Epithelial cell of proximal tubule (primary cell): ENCODE data around the gene PEX16. TPM values are rescaled to one million over a fixed set of nuclear protein-coding genes. Genes with fewer than 3 reads are reported as not detected.
A peak's percentile ranks its signal among the peaks of the same experiment; 100 is the strongest.

ENCODE experiments used
- DNase-seq: peaks from one replicate; pipeline ENCODE4 v3.0.0-alpha.2; 2011; ENCODE audit warnings: low read depth
- H3K4me3 ChIP-seq: 2 replicates; pipeline ENCODE4 v1.5.1; 2011; ENCODE audit warnings: low read depth, mild to moderate bottlenecking, low read length
- total RNA-seq: library from RNA; depleted of rRNA; stranded (reverse); fragments of >200 nt; gene quantifications from 2 replicates; pipeline ENCODE4 v1.2.3, GENCODE V29; 2015
- TF ChIP-seq, protein P1 (sequence below): conservative IDR thresholded peaks from 2 replicates; pipeline ENCODE4 v1.5.1; 2012; ENCODE audit warnings: low read depth, mild to moderate bottlenecking, low read length

Gene PEX16
- total RNA-seq, 1 donor from 2014 or later: 24.3 TPM

DNA sequence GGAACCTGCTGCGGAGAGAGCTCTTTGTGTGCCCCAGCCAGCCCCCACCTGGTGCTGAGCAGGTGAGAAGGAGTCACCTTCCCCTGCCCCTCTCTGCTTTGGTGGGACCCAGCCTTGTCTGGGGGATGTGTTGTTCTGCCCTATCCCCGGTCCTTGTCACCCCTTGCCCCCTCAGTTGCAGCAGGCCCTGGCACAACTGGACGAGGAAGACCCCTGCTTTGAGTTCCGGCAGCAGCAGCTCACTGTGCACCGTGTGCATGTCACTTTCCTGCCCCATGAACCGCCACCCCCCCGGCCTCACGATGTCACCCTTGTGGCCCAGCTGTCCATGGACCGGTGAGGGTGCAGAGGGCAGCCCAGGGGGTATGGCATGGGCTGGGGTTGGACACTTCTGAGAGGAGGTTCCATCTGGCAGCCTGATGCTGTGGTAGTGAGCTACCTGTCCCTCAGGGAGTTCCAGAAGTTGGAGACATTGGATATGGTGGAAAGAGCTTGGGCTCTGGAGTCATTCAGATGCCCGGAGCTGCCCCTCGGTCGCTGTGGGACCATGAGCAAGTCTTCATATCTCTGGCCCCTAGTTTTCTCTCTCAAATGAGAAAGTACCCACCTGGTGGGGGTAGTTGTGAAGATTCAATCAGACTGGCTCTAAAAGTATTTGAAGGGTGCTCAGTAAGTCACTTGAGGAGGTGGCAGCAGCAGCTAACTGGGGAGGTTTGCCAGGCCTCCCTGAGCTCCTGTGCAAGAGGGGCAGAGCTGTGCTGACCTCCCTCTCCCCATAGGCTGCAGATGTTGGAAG, 9.1 kb upstream of the PEX16 start:
- no peak overlapping the region for H3K4me3 ChIP-seq
- TF ChIP-seq, protein P1, sequence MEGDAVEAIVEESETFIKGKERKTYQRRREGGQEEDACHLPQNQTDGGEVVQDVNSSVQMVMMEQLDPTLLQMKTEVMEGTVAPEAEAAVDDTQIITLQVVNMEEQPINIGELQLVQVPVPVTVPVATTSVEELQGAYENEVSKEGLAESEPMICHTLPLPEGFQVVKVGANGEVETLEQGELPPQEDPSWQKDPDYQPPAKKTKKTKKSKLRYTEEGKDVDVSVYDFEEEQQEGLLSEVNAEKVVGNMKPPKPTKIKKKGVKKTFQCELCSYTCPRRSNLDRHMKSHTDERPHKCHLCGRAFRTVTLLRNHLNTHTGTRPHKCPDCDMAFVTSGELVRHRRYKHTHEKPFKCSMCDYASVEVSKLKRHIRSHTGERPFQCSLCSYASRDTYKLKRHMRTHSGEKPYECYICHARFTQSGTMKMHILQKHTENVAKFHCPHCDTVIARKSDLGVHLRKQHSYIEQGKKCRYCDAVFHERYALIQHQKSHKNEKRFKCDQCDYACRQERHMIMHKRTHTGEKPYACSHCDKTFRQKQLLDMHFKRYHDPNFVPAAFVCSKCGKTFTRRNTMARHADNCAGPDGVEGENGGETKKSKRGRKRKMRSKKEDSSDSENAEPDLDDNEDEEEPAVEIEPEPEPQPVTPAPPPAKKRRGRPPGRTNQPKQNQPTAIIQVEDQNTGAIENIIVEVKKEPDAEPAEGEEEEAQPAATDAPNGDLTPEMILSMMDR: no peak
- DNase-seq: no peak

DNA sequence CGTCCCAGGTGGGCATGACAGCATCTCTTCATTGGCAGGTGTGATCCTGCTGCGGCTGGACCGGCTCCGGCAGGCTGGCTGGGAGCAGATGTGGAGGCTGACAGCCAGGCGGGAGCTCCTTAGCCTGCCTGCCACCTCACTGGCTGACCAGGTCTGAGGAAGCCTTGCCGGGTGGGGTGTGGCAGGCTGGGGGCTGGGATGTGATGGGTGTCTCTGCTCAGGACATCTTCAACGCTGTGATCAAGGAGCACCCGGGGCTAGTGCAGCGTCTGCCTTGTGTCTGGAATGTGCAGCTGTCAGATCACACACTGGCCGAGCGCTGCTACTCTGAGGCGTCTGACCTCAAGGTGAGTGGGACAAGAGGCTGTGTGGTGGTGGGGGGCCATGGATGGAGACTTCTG, 8.3 kb upstream of the PEX16 start:
- no peak overlapping the region for H3K4me3 ChIP-seq
- TF ChIP-seq, protein P1: no peak
- DNase-seq: no peak

DNA sequence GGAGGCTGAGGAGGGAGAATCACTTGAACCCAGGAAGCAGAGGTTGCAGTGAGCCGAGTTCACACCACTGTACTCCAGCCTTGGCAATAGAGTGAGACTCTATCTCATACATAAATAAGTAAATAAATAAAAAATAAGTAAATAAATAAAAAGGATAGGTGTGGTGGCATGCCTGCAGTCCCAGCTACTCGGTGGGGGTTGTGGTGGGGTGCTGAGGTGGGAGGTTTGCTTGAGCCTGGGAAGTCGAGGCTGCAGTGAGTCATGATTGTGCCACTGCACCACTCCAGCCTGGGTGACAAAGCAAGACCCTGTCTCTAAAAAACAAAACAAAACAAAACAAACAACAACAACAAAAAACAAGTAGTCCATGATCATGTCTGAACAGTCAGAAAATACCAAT, 7.9 kb upstream of the PEX16 start:
- TF ChIP-seq, protein P1: no peak
- no peak for DNase-seq
- H3K4me3 ChIP-seq: no peak overlapping the region

DNA sequence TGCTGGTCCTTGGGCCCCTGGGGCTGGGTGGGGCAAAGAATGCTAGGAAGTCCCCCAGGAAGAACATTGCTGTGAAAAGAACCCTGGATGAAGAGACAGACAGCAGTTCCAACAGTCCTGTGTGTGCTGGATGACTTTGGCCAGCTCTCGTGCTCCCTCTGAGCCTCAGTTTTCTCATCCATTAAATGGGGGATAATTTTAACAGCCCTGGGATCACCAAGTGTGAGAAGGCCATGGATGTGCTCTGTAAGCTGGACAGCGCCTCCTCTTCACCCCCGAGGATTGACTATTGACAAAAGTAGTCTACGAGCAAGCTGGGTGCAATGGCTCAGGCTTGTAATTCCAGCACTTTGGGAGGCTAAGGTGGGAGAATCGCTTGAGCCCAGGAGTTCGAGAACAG, 7.2 kb upstream of the PEX16 start:
- DNase-seq: no peak
- TF ChIP-seq, protein P1: no peak
- H3K4me3 ChIP-seq: no peak overlapping the region

DNA sequence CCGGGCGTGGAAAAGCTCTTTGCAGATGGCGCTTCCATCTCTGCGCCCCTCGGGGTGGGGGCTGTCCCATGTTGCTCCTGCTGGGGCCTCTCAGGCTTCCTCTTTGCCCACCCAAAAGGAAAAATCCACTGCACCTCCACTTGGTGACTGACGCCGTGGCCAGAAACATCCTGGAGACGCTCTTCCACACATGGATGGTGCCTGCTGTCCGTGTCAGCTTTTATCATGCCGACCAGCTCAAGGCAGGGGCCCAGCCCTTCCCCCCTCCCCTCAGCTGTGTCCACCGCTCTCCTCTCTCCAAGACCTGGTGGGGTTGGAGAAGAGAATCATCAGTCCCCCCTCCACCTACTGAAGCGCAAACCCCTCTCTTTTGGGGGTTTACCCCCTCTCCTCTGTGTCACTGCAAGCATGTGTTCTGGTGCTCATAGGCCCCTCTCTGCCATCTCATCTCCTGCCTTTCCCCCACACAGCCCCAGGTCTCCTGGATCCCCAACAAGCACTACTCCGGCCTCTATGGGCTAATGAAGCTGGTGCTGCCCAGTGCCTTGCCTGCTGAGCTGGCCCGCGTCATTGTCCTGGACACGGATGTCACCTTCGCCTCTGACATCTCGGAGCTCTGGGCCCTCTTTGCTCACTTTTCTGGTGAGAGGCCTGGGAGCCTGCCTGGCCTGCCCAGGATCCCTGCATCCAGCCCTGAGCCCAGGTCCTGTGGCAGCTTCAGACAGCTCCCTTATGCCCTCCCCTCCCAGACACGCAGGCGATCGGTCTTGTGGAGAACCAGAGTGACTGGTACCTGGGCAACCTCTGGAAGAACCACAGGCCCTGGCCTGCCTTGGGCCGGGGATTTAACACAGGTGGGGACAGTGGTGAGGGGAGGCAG, 6.6 kb upstream of the PEX16 start:
- TF ChIP-seq, protein P1: no peak
- no peak overlapping the region for H3K4me3 ChIP-seq
- DNase-seq: no peak

DNA sequence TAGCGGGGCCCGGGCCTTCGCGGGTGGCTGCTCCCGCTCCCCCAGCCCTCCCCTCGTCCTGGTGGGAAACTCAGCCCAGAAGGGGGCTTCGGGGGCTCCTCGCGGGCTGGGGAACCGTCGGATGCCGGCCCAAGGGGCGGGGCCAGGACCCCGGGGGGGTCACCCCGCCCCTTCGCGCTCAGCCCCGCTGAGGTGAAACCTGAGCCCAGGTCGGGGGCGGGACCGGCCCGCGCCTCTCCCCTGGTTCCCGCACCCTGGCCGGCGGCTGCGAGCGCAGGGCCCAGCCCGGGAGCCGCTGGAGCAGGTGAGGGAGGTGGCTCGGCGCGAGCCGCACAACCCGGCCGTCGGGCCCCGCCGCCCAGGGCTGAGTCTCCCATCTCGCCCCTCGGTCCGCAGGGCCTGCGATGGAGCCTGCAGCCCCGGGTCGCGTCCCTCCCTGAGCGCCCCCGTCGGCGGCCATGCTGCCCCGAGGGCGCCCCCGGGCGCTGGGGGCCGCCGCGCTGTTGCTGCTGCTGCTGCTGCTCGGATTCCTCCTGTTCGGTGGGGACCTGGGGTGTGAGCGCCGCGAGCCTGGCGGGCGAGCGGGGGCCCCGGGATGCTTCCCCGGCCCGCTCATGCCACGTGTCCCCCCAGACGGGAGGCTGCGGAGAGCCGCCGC, 4.9 kb upstream of the PEX16 start, which contains the start of gene LARGE2:
LARGE2 (plus strand) TSS at position 232 of the 658 bp plus-strand sequence; CDS start at position 459, 227 bp downstream.
- TF ChIP-seq, protein P1: no peak
- peak within 1 kb of the TSS; percentile 35 for H3K4me3 ChIP-seq
- DNase-seq: no peak
